Mucosa of gallbladder (tissue), 1 donor: ENCODE measurements around the gene ABCA2. TPM values are rescaled to one million over a fixed set of nuclear protein-coding genes. Genes with fewer than 3 reads are reported as not detected.

Source experiments
- DNase-seq: peaks from one replicate; pipeline ENCODE4 v3.0.0-alpha.2; 2020; ENCODE audit warnings: low spot score
- total RNA-seq: library from RNA; stranded (reverse); gene quantifications from one replicate; pipeline ENCODE4 v1.2.1, GENCODE V29; 2021
- donor health status: DM: no; HTN: no; CAD: no.

The ABCA2 gene
- total RNA-seq, 1 donor from 2014 or later, result 298 TPM

DNA sequence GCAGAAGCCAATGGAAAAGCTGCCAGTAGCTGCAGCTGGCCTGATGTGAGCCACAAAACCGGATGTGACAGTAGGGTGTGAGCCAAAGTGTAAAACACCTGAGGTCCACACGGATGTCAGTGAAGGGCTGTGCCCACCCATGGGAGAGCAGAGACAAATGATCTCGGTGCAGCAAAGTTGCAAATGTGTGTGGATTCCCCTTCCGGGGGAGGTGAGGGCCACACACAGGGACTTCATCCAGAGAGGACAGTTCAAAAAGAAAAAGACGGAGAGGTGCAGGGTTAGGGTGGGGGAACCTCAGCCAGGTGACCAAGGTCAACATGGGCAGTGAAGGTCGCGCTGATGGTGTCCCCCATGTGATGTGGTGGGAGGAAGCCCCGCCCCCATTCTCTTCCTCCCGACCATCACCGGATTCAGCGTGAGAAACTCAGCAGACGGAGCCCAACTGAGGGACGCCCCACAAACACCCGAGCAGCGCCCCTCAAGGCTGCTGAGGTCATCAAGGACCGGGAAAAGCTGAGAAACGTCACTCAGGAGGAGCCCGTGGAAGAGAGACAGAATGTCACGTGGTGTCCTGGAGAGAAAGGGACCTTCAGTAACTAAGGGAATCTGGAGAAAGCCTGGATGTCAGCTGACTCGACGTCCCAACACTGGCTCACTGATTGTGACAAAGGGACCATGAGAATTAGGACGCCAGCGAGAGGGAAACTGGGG, 62.1 kb downstream of the ABCA2 start:
- no peak for DNase-seq

- DNase-seq, result no peak
Observed at GRCh38 chr9:136964833-136965422, 63.1 kb downstream of the ABCA2 start.

- no peak for DNase-seq
Observed at GRCh38 chr9:136964171-136964689, 63.8 kb downstream of the ABCA2 start.

DNA sequence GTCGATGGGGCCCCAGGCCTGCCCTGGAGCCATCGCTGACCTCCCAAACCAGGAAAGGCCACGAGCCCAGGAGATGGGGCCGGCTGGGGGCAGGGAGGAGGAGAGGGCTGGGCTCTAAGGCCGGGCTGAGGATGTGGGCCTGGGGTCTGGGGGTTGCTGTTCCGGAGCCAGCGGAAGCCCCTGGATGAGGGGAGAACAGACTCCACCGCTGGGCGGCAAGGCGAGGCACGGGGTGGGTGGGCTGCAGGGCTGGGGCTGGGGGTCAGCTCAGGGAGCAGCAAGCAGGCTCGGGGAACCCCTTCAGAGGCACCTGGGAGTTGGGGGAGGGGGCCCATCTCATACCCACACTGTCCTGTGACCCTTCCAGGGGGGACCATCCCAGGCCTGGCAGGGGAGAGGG, 64.3 kb downstream of the ABCA2 start:
- DNase-seq, result no peak

- DNase-seq, result no peak
Observed at GRCh38 chr9:136963341-136963740, 64.7 kb downstream of the ABCA2 start.

GRCh38 chr9:136962701-136963248, 65.3 kb downstream of the ABCA2 start:
- DNase-seq, result no peak

- no peak for DNase-seq
Observed at GRCh38 chr9:136962163-136962562, 65.9 kb downstream of the ABCA2 start.

GRCh38 chr9:136961279-136962065, 66.6 kb downstream of the ABCA2 start:
- no peak for DNase-seq

- no peak for DNase-seq
Observed at GRCh38 chr9:136960938-136961275, 67.1 kb downstream of the ABCA2 start.

GRCh38 chr9:136960212-136960937, 67.7 kb downstream of the ABCA2 start:
- DNase-seq, result no peak

- no peak for DNase-seq
Observed at GRCh38 chr9:136958898-136959850, 68.9 kb downstream of the ABCA2 start.

GRCh38 chr9:136958473-136958872, 69.6 kb downstream of the ABCA2 start:
- DNase-seq, result no peak

DNA sequence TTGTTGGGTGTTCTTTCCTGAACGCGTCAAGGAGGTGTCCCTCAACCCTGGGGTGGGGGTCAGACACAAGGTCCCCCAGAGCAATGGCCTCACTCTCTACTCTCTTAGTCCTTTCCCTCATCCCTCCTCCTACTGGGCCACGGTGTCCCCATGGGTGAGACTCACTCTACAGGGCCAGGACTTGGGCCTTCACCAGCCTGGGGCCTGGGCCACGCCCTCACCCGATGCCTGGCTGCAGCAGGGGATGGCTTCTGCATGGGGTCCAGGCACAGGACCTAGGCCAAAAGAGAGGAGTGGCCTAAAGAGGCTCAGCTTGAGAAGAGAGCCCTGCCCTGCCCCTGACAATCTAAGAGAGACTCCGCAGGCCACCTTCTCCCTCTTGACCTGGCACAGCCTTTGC, 70.1 kb downstream of the ABCA2 start:
- no peak for DNase-seq

GRCh38 chr9:136957461-136957860, 70.6 kb downstream of the ABCA2 start:
- DNase-seq, result no peak

Other genes with a start within 250 kb of the ABCA2 start
- gene TMEM141, start 236.9 kb downstream of the ABCA2 start, total RNA-seq, result 81.3 TPM
- 2.3 TPM for gene CCDC183, start 231.9 kb downstream of the ABCA2 start, total RNA-seq
- 91.0 TPM for gene RABL6, start 220.3 kb downstream of the ABCA2 start, total RNA-seq
- 19.4 TPM for gene AJM1, start 185.8 kb downstream of the ABCA2 start, total RNA-seq
- 150 TPM for gene PHPT1, start 178.8 kb downstream of the ABCA2 start, total RNA-seq
- 38.6 TPM for gene MAMDC4, start 175.9 kb downstream of the ABCA2 start, total RNA-seq
- 342 TPM for gene EDF1, start 161.9 kb downstream of the ABCA2 start, total RNA-seq
- 19.6 TPM for gene TRAF2, start 141.7 kb downstream of the ABCA2 start, total RNA-seq
- gene FBXW5, start 83.5 kb downstream of the ABCA2 start, total RNA-seq, result 144 TPM
- gene C8G, start 83.0 kb downstream of the ABCA2 start, total RNA-seq, result 110 TPM
- 10.0 TPM for gene LCN12, start 76.0 kb downstream of the ABCA2 start, total RNA-seq
- 481 TPM for gene PTGDS, start 50.7 kb downstream of the ABCA2 start, total RNA-seq
- gene LCNL1, start 45.2 kb downstream of the ABCA2 start, total RNA-seq, result 0.92 TPM
- 51.2 TPM for gene PAXX, start 35.8 kb downstream of the ABCA2 start, total RNA-seq
- gene CLIC3, start 31.7 kb downstream of the ABCA2 start, total RNA-seq, result 2.2 TPM
- gene FUT7, start 3.9 kb upstream of the ABCA2 start, total RNA-seq, result 0.26 TPM
- 376 TPM for gene NPDC1, start 17.9 kb upstream of the ABCA2 start, total RNA-seq
- 41.1 TPM for gene ENTPD2, start 25.8 kb upstream of the ABCA2 start, total RNA-seq
- gene SAPCD2, start 42.3 kb upstream of the ABCA2 start, total RNA-seq, result 2.4 TPM
- gene UAP1L1, start 49.3 kb upstream of the ABCA2 start, total RNA-seq, result 10.5 TPM
- gene MAN1B1, start 58.7 kb upstream of the ABCA2 start, total RNA-seq, result 59.8 TPM
- 199 TPM for gene DPP7, start 86.5 kb upstream of the ABCA2 start, total RNA-seq
- 0.83 TPM for gene GRIN1, start 110.9 kb upstream of the ABCA2 start, total RNA-seq
- gene LRRC26, start 141.8 kb upstream of the ABCA2 start, total RNA-seq, result 0.43 TPM
- gene TMEM210, start 143.8 kb upstream of the ABCA2 start, total RNA-seq, result not detected
- gene ANAPC2, start 160.3 kb upstream of the ABCA2 start, total RNA-seq, result 64.6 TPM
- gene SSNA1, start 160.4 kb upstream of the ABCA2 start, total RNA-seq, result 65.7 TPM
- 74.4 TPM for gene TPRN, start 172.5 kb upstream of the ABCA2 start, total RNA-seq
- gene TMEM203, start 177.4 kb upstream of the ABCA2 start, total RNA-seq, result 37.6 TPM
- gene NDOR1, start 177.5 kb upstream of the ABCA2 start, total RNA-seq, result 29.5 TPM
- 16.8 TPM for gene RNF208, start 194.0 kb upstream of the ABCA2 start, total RNA-seq
- gene CYSRT1, start 196.9 kb upstream of the ABCA2 start, total RNA-seq, result 0.78 TPM
- gene RNF224, start 199.3 kb upstream of the ABCA2 start, total RNA-seq, result 0.95 TPM
- 0.49 TPM for gene SLC34A3, start 202.7 kb upstream of the ABCA2 start, total RNA-seq
- gene TUBB4B, start 213.1 kb upstream of the ABCA2 start, total RNA-seq, result 296 TPM
- gene STPG3, start 223.0 kb upstream of the ABCA2 start, total RNA-seq, result not detected
- gene NELFB, start 227.1 kb upstream of the ABCA2 start, total RNA-seq, result 61.2 TPM
- gene TOR4A, start 249.5 kb upstream of the ABCA2 start, total RNA-seq, result 61.6 TPM